Ishikawa (cell line): Measurements from ENCODE around the gene HELZ2.

Experiments
- CEBPB ChIP-seq: IDR thresholded peaks from 2 replicates; pipeline ENCODE4 v1.6.1; 2012
- EP300 ChIP-seq: IDR thresholded peaks from 2 replicates; pipeline ENCODE4 v1.6.1; 2012; ENCODE audit warnings: borderline replicate concordance
- TAF1 ChIP-seq: IDR thresholded peaks from 2 replicates; pipeline ENCODE4 v1.6.1; 2012; ENCODE audit warnings: low read depth, mild to moderate bottlenecking
- TEAD4 ChIP-seq: IDR thresholded peaks from 2 replicates; pipeline ENCODE4 v1.6.1; 2012

DNA sequence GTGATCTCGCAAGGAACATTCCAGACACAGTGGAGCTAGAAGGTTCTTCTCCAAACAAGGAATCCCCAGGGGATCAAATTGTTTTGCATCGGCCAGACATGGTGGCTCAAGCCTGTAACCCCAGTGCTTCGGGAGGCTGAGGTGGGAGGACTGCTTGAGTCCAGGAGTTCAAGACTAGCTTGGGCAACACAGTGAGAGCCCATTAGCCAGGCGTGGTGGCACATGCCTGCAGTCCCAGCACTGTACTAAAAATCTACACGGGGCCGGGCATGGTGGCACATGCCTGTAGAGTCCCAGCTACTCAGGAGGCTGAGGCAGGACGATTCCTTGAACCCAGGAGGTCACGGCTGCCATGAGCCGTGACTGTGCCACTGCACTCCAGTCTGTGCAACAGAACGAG lies 37.6 kb upstream of the HELZ2 start:
- TF ChIP-seq TAF1 (no peak), EP300 (no peak), CEBPB (no peak), TEAD4 (no peak)
